Lung (tissue), 12 donors: ENCODE measurements around the gene CKM. TPM values are rescaled to one million over a fixed set of nuclear protein-coding genes. Genes with fewer than 3 reads are reported as not detected.

Source experiments
- ATAC-seq: fragments of 200-7000 bp; cut with Tn5 transposase; one replicate; pipeline ENCODE4 v1.9.1; 2020; ENCODE audit warnings: moderate number of reproducible peaks; ENCODE audit not compliant: insufficient read depth, low FRiP score
- DNase-seq, 3 donors: peaks; one replicate each; pipeline ENCODE4 v3.0.0-alpha.2; 2013 to 2017
- H3K27ac ChIP-seq, 2 donors: one replicate each; pipeline ENCODE4 v1.5.1; 2013; ENCODE audit warnings: mild to moderate bottlenecking in 2 of 2, moderate library complexity in 2 of 2, control low read depth in 1 of 2, inconsistent platforms in 1 of 2, low read depth in 1 of 2, low read length in 1 of 2
- H3K27me3 ChIP-seq, 3 donors: one replicate each; pipeline ENCODE4 v1.5.1; 2013; ENCODE audit warnings: low read length in 2 of 3; ENCODE audit not compliant: control insufficient read depth in 3 of 3, insufficient read depth in 3 of 3
- H3K36me3 ChIP-seq, 4 donors: one replicate each; pipeline ENCODE4 v1.5.1; 2013; ENCODE audit warnings: low read length in 4 of 4, mild to moderate bottlenecking in 1 of 4, moderate library complexity in 1 of 4; ENCODE audit not compliant: control insufficient read depth in 4 of 4, insufficient read depth in 4 of 4
- H3K4me1 ChIP-seq, 5 donors: one replicate each; pipeline ENCODE4 v1.5.1; 2013; ENCODE audit warnings: low read length in 5 of 5, mild to moderate bottlenecking in 2 of 5, moderate library complexity in 1 of 5; ENCODE audit not compliant: control insufficient read depth in 5 of 5, insufficient read depth in 5 of 5
- H3K4me3 ChIP-seq: one replicate; pipeline ENCODE4 v1.5.1; 2013; ENCODE audit warnings: mild to moderate bottlenecking, control low read depth, moderate library complexity
- H3K9ac ChIP-seq, 2 donors: one replicate each; pipeline ENCODE4 v1.5.1; 2013; ENCODE audit warnings: low read length in 2 of 2, control low read depth in 1 of 2; ENCODE audit not compliant: insufficient read depth in 1 of 2
- H3K9me3 ChIP-seq, 4 donors: one replicate each; pipeline ENCODE4 v1.5.1; 2013; ENCODE audit warnings: low read length in 3 of 4, mild to moderate bottlenecking in 1 of 4, moderate library complexity in 1 of 4; ENCODE audit not compliant: control insufficient read depth in 4 of 4, insufficient read depth in 3 of 4
- CTCF ChIP-seq: IDR thresholded peaks from 2 replicates; pipeline ENCODE4 v1.5.1; 2012; ENCODE audit warnings: mild to moderate bottlenecking; ENCODE audit errors: control extremely low read depth, extremely low read depth
- WGBS, 2 donors: extraction: QIAGEN DNeasy Blood & Tissue Kit; methylation state at CpG; one replicate each; pipeline ENCODE4 v1.1.7; 2013; 5-methylcytosine and 5-hydroxymethylcytosine counted together
- polyA plus RNA-seq, 2 donors: library from polyadenylated mRNA; stranded (reverse); fragments of 200-250 nt; gene quantifications; one replicate each; pipeline ENCODE4 v1.2.1, GENCODE V29; 2013
- total RNA-seq, 2 donors: library from RNA; depleted of rRNA in 1 of 2; stranded (reverse); fragments of >200 nt in 1 of 2; gene quantifications; one replicate each; pipeline ENCODE4 v1.2.1, GENCODE V29; 2014 to 2021
- donor health status: control.
- donor health status: control.
- donor health status: Bipolar disorder and iron deficiency.
- donor health status: healthy.
- donor health status: DM: yes; HTN: yes; CAD: no.

The CKM gene
- total and polyA plus RNA-seq, 4 donors, result 0.06 to 1.4 (median 0.97) TPM; not detected in 1

- peak overlapping the region in 1 of 2 donors; percentile 95 for H3K27ac ChIP-seq
- H3K4me3 ChIP-seq, result no peak overlapping the region
- peaks cover 0 to 5% (median 0%) of the 10 kb centered on the region in 3 donors for H3K27me3 ChIP-seq
- H3K36me3 ChIP-seq, result no peaks in the 10 kb centered on the region
- no peak overlapping the region for H3K9ac ChIP-seq
- no peak for TF ChIP-seq CTCF
- no peaks in the 10 kb centered on the region for H3K9me3 ChIP-seq
- H3K4me1 ChIP-seq, result peaks cover 0 to 12% (median 0%) of the 10 kb centered on the region in 5 donors
- WGBS, 2 donors, result 3 to 4% methylated on average over 26 to 30 of the region's 30 CpGs
- DNase-seq (peak in 2 of 3 donors; percentile 47 to 62), ATAC-seq (no peak)
Observed at GRCh38 chr19:45323671-45324081, 1.0 kb upstream of the CKM start.

GRCh38 chr19:45322311-45322710, 364 bp downstream of the CKM start:
- Histone ChIP-seq H3K27ac (peak overlapping the region in 1 of 2 donors; percentile 95), H3K4me1 (peaks cover 0 to 12% (median 0%) of the 10 kb centered on the region in 5 donors), H3K4me3 (no peak overlapping the region), H3K9ac (no peak overlapping the region), H3K9me3 (no peaks in the 10 kb centered on the region), H3K27me3 (peaks cover 0 to 5% (median 0%) of the 10 kb centered on the region in 3 donors), H3K36me3 (no peaks in the 10 kb centered on the region)
- no peak for TF ChIP-seq CTCF
- WGBS, 2 donors, result 59 to 68% methylated on average over 11 of the region's 11 CpGs
- DNase-seq, result no peak
- ATAC-seq, result no peak

- Histone ChIP-seq H3K27ac (peak overlapping the region in 1 of 2 donors; percentile 95), H3K27me3 (peaks cover 0 to 5% (median 0%) of the 10 kb centered on the region in 3 donors), H3K36me3 (no peaks in the 10 kb centered on the region), H3K4me1 (peaks cover 0 to 12% (median 0%) of the 10 kb centered on the region in 5 donors), H3K9me3 (no peaks in the 10 kb centered on the region), H3K4me3 (no peak overlapping the region), H3K9ac (no peak overlapping the region)
- no peak for DNase-seq
- ATAC-seq, result no peak
- no peak for TF ChIP-seq CTCF
- WGBS, 2 donors, result 58 to 68% methylated on average over 7 of the region's 7 CpGs
Observed at GRCh38 chr19:45321848-45322247, 827 bp downstream of the CKM start.
